Hepatocyte (in vitro differentiated cells): ENCODE results near the gene ALK. TPM values are rescaled to one million over a fixed set of nuclear protein-coding genes. Genes with fewer than 3 reads are reported as not detected.

Experiments
- DNase-seq: peaks from one replicate; pipeline ENCODE4 v3.0.0-alpha.2; 2016; ENCODE audit warnings: low spot score
- H2AFZ ChIP-seq: fragments of 200-600 bp; sonication (generic); 2 replicates; pipeline ENCODE4 v1.6.0; 2016; ENCODE audit warnings: antibody characterized with exemption, mild to moderate bottlenecking
- H3K27ac ChIP-seq: fragments of 200-600 bp; sonication (generic); 2 replicates; pipeline ENCODE4 v1.5.1; 2016; ENCODE audit warnings: mild to moderate bottlenecking
- H3K27me3 ChIP-seq: fragments of 200-600 bp; sonication (generic); 2 replicates; pipeline ENCODE4 v1.6.1; 2016
- H3K36me3 ChIP-seq: fragments of 200-600 bp; sonication (generic); replicated peaks from 2 replicates; pipeline ENCODE4 v1.5.1; 2016; ENCODE audit warnings: low read depth; ENCODE audit not compliant: insufficient read depth
- H3K4me1 ChIP-seq: fragments of 200-600 bp; sonication (generic); 2 replicates; pipeline ENCODE4 v1.5.1; 2016; ENCODE audit warnings: mild to moderate bottlenecking, moderate library complexity; ENCODE audit not compliant: insufficient read depth
- H3K4me2 ChIP-seq: fragments of 200-600 bp; sonication (generic); 2 replicates; pipeline ENCODE4 v1.6.0; 2016
- H3K4me3 ChIP-seq: fragments of 200-600 bp; sonication (generic); 2 replicates; pipeline ENCODE4 v1.5.1; 2016; ENCODE audit warnings: mild to moderate bottlenecking
- H3K79me2 ChIP-seq: fragments of 200-600 bp; sonication (generic); 2 replicates; pipeline ENCODE4 v1.6.0; 2017; ENCODE audit warnings: mild to moderate bottlenecking
- H3K9me2 ChIP-seq: fragments of 200-600 bp; sonication (generic); replicated peaks from 2 replicates; pipeline ENCODE4 v1.6.0; 2017; ENCODE audit warnings: mild to moderate bottlenecking; ENCODE audit not compliant: insufficient read depth
- H3K9me3 ChIP-seq: fragments of 200-600 bp; sonication (generic); 2 replicates; pipeline ENCODE4 v1.5.1; 2016; ENCODE audit warnings: low read depth, mild to moderate bottlenecking
- H4K20me1 ChIP-seq: fragments of 200-600 bp; sonication (generic); 2 replicates; pipeline ENCODE4 v1.6.0; 2016; ENCODE audit warnings: mild to moderate bottlenecking; ENCODE audit not compliant: insufficient read depth, poor library complexity, severe bottlenecking
- CTCF ChIP-seq: fragments of 200-600 bp; sonication (generic); IDR thresholded peaks from 2 replicates; pipeline ENCODE4 v1.5.1; 2016; ENCODE audit warnings: antibody characterized with exemption, mild to moderate bottlenecking; ENCODE audit not compliant: poor library complexity
- EZH2 ChIP-seq: fragments of 200-600 bp; sonication (generic); IDR thresholded peaks from 2 replicates; pipeline ENCODE4 v1.6.1; 2016; ENCODE audit warnings: antibody characterized with exemption, mild to moderate bottlenecking, borderline replicate concordance
- EZH2phosphoT487 ChIP-seq: fragments of 200-600 bp; sonication (generic); IDR thresholded peaks from one replicate; pipeline ENCODE4 v1.6.1; 2018; ENCODE audit warnings: antibody characterized with exemption, mild to moderate bottlenecking, low read depth, moderate library complexity; ENCODE audit not compliant: unreplicated experiment, severe bottlenecking
- WGBS: methylation state at CpG from one replicate; pipeline ENCODE4 v1.1.6; 2016; ENCODE audit warnings: low lambda C conversion rate; ENCODE audit errors: missing lambda C conversion rate; 5-methylcytosine and 5-hydroxymethylcytosine counted together
- polyA plus RNA-seq: library from polyadenylated mRNA; unstranded; fragments of >200 nt; fragmentation: Nextera tagmentation; extraction: Ambion mirVana; gene quantifications from 2 replicates; pipeline ENCODE4 v1.2.1, GENCODE V29; 2016
- total RNA-seq: library from RNA; depleted of rRNA; stranded (reverse); fragments of >200 nt; gene quantifications from 2 replicates; pipeline ENCODE4 v1.2.3, GENCODE V29; 2014

ALK gene
- total and polyA plus RNA-seq, 2 experiments from 2014 or later: 0.16 to 0.27 TPM

- TF ChIP-seq EZH2: no peak
- TF ChIP-seq EZH2phosphoT487: no peak
- no peak for TF ChIP-seq CTCF
- Histone ChIP-seq H3K9me3 (no peaks in the 10 kb centered on the region), H2AFZ (no peak overlapping the region), H3K27ac (no peak overlapping the region), H3K79me2 (no peaks in the 10 kb centered on the region), H3K4me2 (no peak overlapping the region), H3K4me3 (no peak overlapping the region), H4K20me1 (no peaks in the 10 kb centered on the region), H3K27me3 (no peaks in the 10 kb centered on the region), H3K36me3 (no peaks in the 10 kb centered on the region), H3K9me2 (no peaks in the 10 kb centered on the region), H3K4me1 (no peaks in the 10 kb centered on the region)
- 88% methylated on average over 3 of the region's 3 CpGs for WGBS
- DNase-seq: no peak
These were observed 713.8 kb downstream of the ALK start for GRCh38 chr2:29207352-29208148.

GRCh38 chr2:29206941-29207340 lies 714.4 kb downstream of the ALK start:
- H3K36me3 ChIP-seq: no peaks in the 10 kb centered on the region
- H2AFZ ChIP-seq: no peak overlapping the region
- H3K27me3 ChIP-seq: no peaks in the 10 kb centered on the region
- H3K9me3 ChIP-seq: no peaks in the 10 kb centered on the region
- no peaks in the 10 kb centered on the region for H3K4me1 ChIP-seq
- no peaks in the 10 kb centered on the region for H3K9me2 ChIP-seq
- H4K20me1 ChIP-seq: no peaks in the 10 kb centered on the region
- no peak overlapping the region for H3K27ac ChIP-seq
- no peak overlapping the region for H3K4me3 ChIP-seq
- H3K79me2 ChIP-seq: no peaks in the 10 kb centered on the region
- H3K4me2 ChIP-seq: no peak overlapping the region
- 63% methylated on average over 5 of the region's 5 CpGs for WGBS
- TF ChIP-seq EZH2phosphoT487 (no peak), CTCF (no peak), EZH2 (no peak)
- DNase-seq: no peak

GRCh38 chr2:29202819-29203495 lies 718.4 kb downstream of the ALK start:
- no peak overlapping the region for H2AFZ ChIP-seq
- H3K4me3 ChIP-seq: no peak overlapping the region
- no peak for DNase-seq
- WGBS: 76% methylated on average over 5 of the region's 5 CpGs
- no peaks in the 10 kb centered on the region for H3K27me3 ChIP-seq
- H3K4me1 ChIP-seq: no peaks in the 10 kb centered on the region
- H3K9me3 ChIP-seq: no peaks in the 10 kb centered on the region
- no peaks in the 10 kb centered on the region for H3K36me3 ChIP-seq
- no peaks in the 10 kb centered on the region for H3K9me2 ChIP-seq
- no peak overlapping the region for H3K27ac ChIP-seq
- H3K4me2 ChIP-seq: no peak overlapping the region
- no peaks in the 10 kb centered on the region for H4K20me1 ChIP-seq
- no peaks in the 10 kb centered on the region for H3K79me2 ChIP-seq
- TF ChIP-seq EZH2 (no peak), CTCF (no peak), EZH2phosphoT487 (no peak)
